Osteoblast (primary cell): Measurements from ENCODE around the gene UPK1A. TPM values are rescaled to one million over a fixed set of nuclear protein-coding genes. Genes with fewer than 3 reads are reported as not detected.

Experiments
- DNase-seq: peaks from one replicate; pipeline ENCODE4 v3.0.0; 2011; ENCODE audit warnings: low spot score, mixed read lengths; ENCODE audit not compliant: insufficient read length; ENCODE audit errors: missing footprints
- H2AFZ ChIP-seq: 2 replicates; pipeline ENCODE4 v1.6.0; 2011; ENCODE audit warnings: mild to moderate bottlenecking, low read length
- H3K27ac ChIP-seq: 2 replicates; pipeline ENCODE4 v1.5.1; 2011; ENCODE audit warnings: mild to moderate bottlenecking, low read depth, low read length, moderate library complexity
- H3K27me3 ChIP-seq: 2 replicates; pipeline ENCODE4 v1.6.0; 2012; ENCODE audit warnings: mild to moderate bottlenecking, control low read depth, inconsistent platforms, low read length, moderate library complexity; ENCODE audit not compliant: insufficient read depth
- H3K36me3 ChIP-seq: 2 replicates; pipeline ENCODE4 v1.5.1; 2011; ENCODE audit warnings: mild to moderate bottlenecking, low read length, control low read depth, moderate library complexity; ENCODE audit not compliant: insufficient read depth
- H3K4me1 ChIP-seq: 2 replicates; pipeline ENCODE4 v1.5.1; 2011; ENCODE audit warnings: mild to moderate bottlenecking, low read length, control low read depth, moderate library complexity; ENCODE audit not compliant: insufficient read depth
- H3K4me2 ChIP-seq: 2 replicates; pipeline ENCODE4 v1.6.0; 2011; ENCODE audit warnings: mild to moderate bottlenecking, low read length; ENCODE audit not compliant: insufficient read depth
- H3K4me3 ChIP-seq: fragments of 200-600 bp; sonication (generic); 3 replicates; pipeline ENCODE4 v1.5.1; 2012; ENCODE audit warnings: mild to moderate bottlenecking, low read length, inconsistent platforms; ENCODE audit not compliant: insufficient read depth
- H3K79me2 ChIP-seq: 2 replicates; pipeline ENCODE4 v1.6.0; 2012; ENCODE audit warnings: mild to moderate bottlenecking, low read length, control low read depth, inconsistent platforms; ENCODE audit not compliant: insufficient read depth
- H3K9me3 ChIP-seq: 2 replicates; pipeline ENCODE4 v1.5.1; 2011; ENCODE audit warnings: low read depth, low read length, control low read depth
- H4K20me1 ChIP-seq: 2 replicates; pipeline ENCODE4 v1.6.0; 2012; ENCODE audit warnings: mild to moderate bottlenecking, low read length, control low read depth; ENCODE audit not compliant: insufficient read depth
- total RNA-seq: library from RNA; depleted of rRNA; stranded (reverse); fragments of >200 nt; gene quantifications from 2 replicates; pipeline ENCODE4 v1.2.3, GENCODE V29; 2012
- TF ChIP-seq, protein P1 (sequence below): IDR thresholded peaks from 2 replicates; pipeline ENCODE4 v1.5.1; 2011; ENCODE audit warnings: mild to moderate bottlenecking, low read depth, low read length, moderate library complexity; ENCODE audit errors: extremely low read depth

The UPK1A gene
- total RNA-seq, 1 donor: not detected

DNA sequence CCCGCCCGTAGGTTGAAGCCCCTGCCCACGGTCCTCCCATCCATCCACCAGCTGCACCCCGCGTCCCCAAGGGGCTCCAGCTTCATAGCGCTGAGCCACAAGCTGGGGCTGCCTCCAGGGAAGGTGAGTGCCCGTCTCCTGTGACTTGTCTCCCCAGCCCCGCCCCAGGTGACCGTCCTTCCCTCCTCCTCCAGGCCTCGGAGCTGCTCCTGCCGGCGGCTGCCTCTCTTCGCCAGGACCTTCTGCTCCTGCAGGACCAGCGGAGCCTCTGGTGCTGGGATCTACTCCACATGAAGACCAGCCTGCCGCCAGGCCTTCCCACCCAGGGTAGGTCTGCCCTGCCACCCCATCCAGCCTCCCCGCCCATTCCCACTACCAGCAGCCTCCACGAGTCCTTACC is 46.3 kb upstream of the UPK1A start:
- Histone ChIP-seq H3K9me3 (no peaks in the 10 kb centered on the region), H3K4me2 (no peak overlapping the region), H2AFZ (no peak overlapping the region), H4K20me1 (no peaks in the 10 kb centered on the region), H3K36me3 (peaks cover 6% of the 10 kb centered on the region), H3K27me3 (no peaks in the 10 kb centered on the region), H3K4me1 (no peaks in the 10 kb centered on the region), H3K4me3 (no peak overlapping the region), H3K27ac (no peak overlapping the region), H3K79me2 (no peaks in the 10 kb centered on the region)
- peak; percentile 3 for DNase-seq
- TF ChIP-seq, protein P1, sequence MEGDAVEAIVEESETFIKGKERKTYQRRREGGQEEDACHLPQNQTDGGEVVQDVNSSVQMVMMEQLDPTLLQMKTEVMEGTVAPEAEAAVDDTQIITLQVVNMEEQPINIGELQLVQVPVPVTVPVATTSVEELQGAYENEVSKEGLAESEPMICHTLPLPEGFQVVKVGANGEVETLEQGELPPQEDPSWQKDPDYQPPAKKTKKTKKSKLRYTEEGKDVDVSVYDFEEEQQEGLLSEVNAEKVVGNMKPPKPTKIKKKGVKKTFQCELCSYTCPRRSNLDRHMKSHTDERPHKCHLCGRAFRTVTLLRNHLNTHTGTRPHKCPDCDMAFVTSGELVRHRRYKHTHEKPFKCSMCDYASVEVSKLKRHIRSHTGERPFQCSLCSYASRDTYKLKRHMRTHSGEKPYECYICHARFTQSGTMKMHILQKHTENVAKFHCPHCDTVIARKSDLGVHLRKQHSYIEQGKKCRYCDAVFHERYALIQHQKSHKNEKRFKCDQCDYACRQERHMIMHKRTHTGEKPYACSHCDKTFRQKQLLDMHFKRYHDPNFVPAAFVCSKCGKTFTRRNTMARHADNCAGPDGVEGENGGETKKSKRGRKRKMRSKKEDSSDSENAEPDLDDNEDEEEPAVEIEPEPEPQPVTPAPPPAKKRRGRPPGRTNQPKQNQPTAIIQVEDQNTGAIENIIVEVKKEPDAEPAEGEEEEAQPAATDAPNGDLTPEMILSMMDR: no peak

DNA sequence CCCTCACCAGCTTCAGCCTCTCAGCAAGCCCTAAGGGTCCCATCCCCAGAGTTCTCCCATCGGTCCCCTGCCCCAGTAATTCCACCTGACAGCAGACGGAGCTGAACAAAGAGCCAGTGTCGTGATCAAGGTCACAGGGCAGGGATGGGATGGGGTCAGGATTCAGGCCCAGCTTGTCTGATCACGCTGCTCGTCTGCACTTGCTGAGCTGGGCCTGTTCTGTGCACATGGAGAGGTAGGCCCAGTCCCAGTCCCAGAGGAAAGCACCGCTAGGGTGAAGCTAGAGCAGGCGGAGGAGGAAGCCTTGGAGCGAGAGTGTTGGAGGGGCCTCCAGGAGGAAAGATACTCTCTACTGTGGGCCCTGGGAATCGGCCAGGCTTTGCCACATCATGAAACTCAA is 44.6 kb upstream of the UPK1A start:
- H4K20me1 ChIP-seq: no peaks in the 10 kb centered on the region
- no peaks in the 10 kb centered on the region for H3K4me1 ChIP-seq
- no peak overlapping the region for H3K27ac ChIP-seq
- no peak overlapping the region for H3K4me2 ChIP-seq
- no peaks in the 10 kb centered on the region for H3K9me3 ChIP-seq
- H3K36me3 ChIP-seq: peaks cover 6% of the 10 kb centered on the region
- no peak overlapping the region for H2AFZ ChIP-seq
- peak; percentile 68 for DNase-seq
- no peaks in the 10 kb centered on the region for H3K27me3 ChIP-seq
- no peaks in the 10 kb centered on the region for H3K79me2 ChIP-seq
- TF ChIP-seq, protein P1: no peak
- no peak overlapping the region for H3K4me3 ChIP-seq

DNA sequence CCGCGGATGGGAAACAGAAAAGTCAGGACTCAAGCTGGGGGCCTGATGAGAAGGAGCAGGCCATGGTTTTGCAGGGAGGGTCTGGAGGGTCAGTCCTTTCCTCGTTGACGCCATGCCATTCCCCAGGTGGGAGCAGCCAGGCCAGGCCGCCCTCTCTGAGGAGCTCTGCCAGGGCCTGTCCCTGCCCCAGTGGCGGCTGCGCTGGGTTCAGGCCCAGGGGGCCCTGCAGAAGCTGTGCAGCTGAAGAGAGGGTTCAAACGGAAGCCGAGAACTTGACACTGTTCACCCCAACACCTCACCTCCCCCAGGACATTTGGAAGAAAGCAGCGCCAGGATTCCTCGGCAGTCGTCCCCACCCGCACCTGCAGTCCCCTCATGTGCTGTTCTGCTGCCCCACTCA is 43.6 kb upstream of the UPK1A start:
- Histone ChIP-seq H2AFZ (no peak overlapping the region), H3K4me2 (no peak overlapping the region), H3K4me3 (no peak overlapping the region), H3K9me3 (no peaks in the 10 kb centered on the region), H4K20me1 (no peaks in the 10 kb centered on the region), H3K27me3 (no peaks in the 10 kb centered on the region), H3K27ac (no peak overlapping the region), H3K36me3 (no peaks in the 10 kb centered on the region), H3K4me1 (no peaks in the 10 kb centered on the region), H3K79me2 (no peaks in the 10 kb centered on the region)
- DNase-seq: peak; percentile 52
- TF ChIP-seq, protein P1: no peak

DNA sequence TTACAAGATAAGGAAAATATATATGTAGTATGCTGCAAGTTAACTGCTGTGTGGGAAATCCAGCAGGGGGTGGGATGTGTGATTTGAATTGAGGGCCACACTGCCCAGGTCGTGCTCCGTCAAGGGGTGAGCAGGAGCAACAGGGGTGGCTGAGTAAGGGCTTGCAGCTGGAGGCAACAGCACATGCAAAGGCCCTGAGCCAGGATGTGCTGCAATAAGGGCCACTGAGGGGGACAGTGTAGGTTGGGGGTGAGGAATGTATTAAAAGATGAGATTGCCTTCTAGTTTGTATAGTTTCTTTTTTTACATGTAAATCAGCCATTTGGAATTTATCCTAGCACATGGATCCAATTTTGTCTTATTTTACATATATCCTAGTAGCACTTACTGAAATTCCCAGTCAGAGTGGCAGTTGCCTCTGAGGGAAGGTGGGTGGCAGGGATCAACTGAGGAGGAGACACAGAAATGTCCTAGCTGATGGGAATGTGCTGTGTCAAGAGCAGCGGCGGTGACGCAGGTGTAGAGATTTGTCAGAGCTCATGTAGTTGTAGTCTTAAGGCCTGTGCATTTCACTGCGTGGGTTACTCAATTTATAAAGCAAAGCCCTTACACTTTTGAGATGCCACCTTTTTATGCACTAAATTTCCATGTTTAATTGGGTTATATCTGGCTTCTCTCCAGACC is 42.8 kb upstream of the UPK1A start:
- Histone ChIP-seq H4K20me1 (no peaks in the 10 kb centered on the region), H3K79me2 (no peaks in the 10 kb centered on the region), H3K36me3 (no peaks in the 10 kb centered on the region), H3K27me3 (no peaks in the 10 kb centered on the region), H3K9me3 (no peaks in the 10 kb centered on the region), H3K4me3 (no peak overlapping the region), H3K27ac (no peak overlapping the region), H3K4me2 (no peak overlapping the region), H2AFZ (no peak overlapping the region), H3K4me1 (peaks cover 6% of the 10 kb centered on the region)
- DNase-seq: no peak
- TF ChIP-seq, protein P1: no peak
